ENCODE measurements around the gene BRAF. TPM values are rescaled to one million over a fixed set of nuclear protein-coding genes. Genes with fewer than 3 reads are reported as not detected.

BRAF gene
- total and polyA plus RNA-seq, 2 experiments from 2014 or later: 14.0 to 42.0 TPM

- H3K79me2 ChIP-seq: no peaks in the 10 kb centered on the region
- H3K9me2 ChIP-seq (replicated peaks; ENCODE audit: insufficient read depth): no peaks in the 10 kb centered on the region
- H3K27ac ChIP-seq: no peak overlapping the region
- H3K9me3 ChIP-seq (ENCODE audit: low read depth): no peaks in the 10 kb centered on the region
- no peak overlapping the region for H3K4me3 ChIP-seq
- H3K4me1 ChIP-seq (ENCODE audit: insufficient read depth): no peaks in the 10 kb centered on the region
- 100% methylated on average over 1 of the region's 1 CpG for WGBS (ENCODE audit: low lambda C conversion rate, missing lambda C conversion rate)
- no peak for TF ChIP-seq EZH2 (IDR thresholded peaks at IDR 0.05; ENCODE audit: borderline replicate concordance)
- no peak for TF ChIP-seq EZH2phosphoT487 (IDR thresholded peaks at IDR 0.05; ENCODE audit: low read depth, severe bottlenecking, unreplicated experiment)
- TF ChIP-seq CTCF (IDR thresholded peaks at IDR 0.05; ENCODE audit: poor library complexity): no peak
- H3K36me3 ChIP-seq (replicated peaks; ENCODE audit: insufficient read depth, low read depth): no peaks in the 10 kb centered on the region
- no peaks in the 10 kb centered on the region for H3K27me3 ChIP-seq
- no peak overlapping the region for H2AFZ ChIP-seq
- H4K20me1 ChIP-seq (ENCODE audit: insufficient read depth, poor library complexity, severe bottlenecking): no peaks in the 10 kb centered on the region
- H3K4me2 ChIP-seq: no peak overlapping the region
- no peak for DNase-seq (ENCODE audit: low spot score)
These were observed 200.0 kb downstream of the BRAF start for GRCh38 chr7:140724706-140725105.

- no peak overlapping the region for H2AFZ ChIP-seq
- WGBS (ENCODE audit: low lambda C conversion rate, missing lambda C conversion rate): 85% methylated on average over 3 of the region's 3 CpGs
- no peaks in the 10 kb centered on the region for H3K9me2 ChIP-seq (replicated peaks; ENCODE audit: insufficient read depth)
- no peak overlapping the region for H3K4me3 ChIP-seq
- no peaks in the 10 kb centered on the region for H3K36me3 ChIP-seq (replicated peaks; ENCODE audit: insufficient read depth, low read depth)
- no peak overlapping the region for H3K4me2 ChIP-seq
- no peak overlapping the region for H3K27ac ChIP-seq
- H3K27me3 ChIP-seq: no peaks in the 10 kb centered on the region
- no peaks in the 10 kb centered on the region for H3K9me3 ChIP-seq (ENCODE audit: low read depth)
- H3K79me2 ChIP-seq: no peaks in the 10 kb centered on the region
- H4K20me1 ChIP-seq (ENCODE audit: insufficient read depth, poor library complexity, severe bottlenecking): no peaks in the 10 kb centered on the region
- H3K4me1 ChIP-seq (ENCODE audit: insufficient read depth): no peaks in the 10 kb centered on the region
- no peak for DNase-seq (ENCODE audit: low spot score)
- no peak for TF ChIP-seq EZH2 (IDR thresholded peaks at IDR 0.05; ENCODE audit: borderline replicate concordance)
- TF ChIP-seq EZH2phosphoT487 (IDR thresholded peaks at IDR 0.05; ENCODE audit: low read depth, severe bottlenecking, unreplicated experiment): no peak
- no peak for TF ChIP-seq CTCF (IDR thresholded peaks at IDR 0.05; ENCODE audit: poor library complexity)
These were observed 201.2 kb downstream of the BRAF start for GRCh38 chr7:140723574-140723973.

GRCh38 chr7:140723006-140723405 is 201.7 kb downstream of the BRAF start:
- Histone ChIP-seq H3K27ac (no peak overlapping the region), H3K36me3 (replicated peaks; ENCODE audit: insufficient read depth, low read depth) (no peaks in the 10 kb centered on the region), H3K4me1 (ENCODE audit: insufficient read depth) (no peaks in the 10 kb centered on the region), H4K20me1 (ENCODE audit: insufficient read depth, poor library complexity, severe bottlenecking) (no peaks in the 10 kb centered on the region), H3K9me3 (ENCODE audit: low read depth) (no peaks in the 10 kb centered on the region), H2AFZ (no peak overlapping the region), H3K4me3 (no peak overlapping the region), H3K79me2 (no peaks in the 10 kb centered on the region), H3K4me2 (no peak overlapping the region), H3K9me2 (replicated peaks; ENCODE audit: insufficient read depth) (no peaks in the 10 kb centered on the region), H3K27me3 (no peaks in the 10 kb centered on the region)
- no peak for TF ChIP-seq EZH2 (IDR thresholded peaks at IDR 0.05; ENCODE audit: borderline replicate concordance)
- no peak for TF ChIP-seq CTCF (IDR thresholded peaks at IDR 0.05; ENCODE audit: poor library complexity)
- no peak for TF ChIP-seq EZH2phosphoT487 (IDR thresholded peaks at IDR 0.05; ENCODE audit: low read depth, severe bottlenecking, unreplicated experiment)
- 98% methylated on average over 6 of the region's 6 CpGs for WGBS (ENCODE audit: low lambda C conversion rate, missing lambda C conversion rate)
- DNase-seq (ENCODE audit: low spot score): no peak

GRCh38 chr7:140722254-140722653 is 202.5 kb downstream of the BRAF start:
- Histone ChIP-seq H3K79me2 (no peaks in the 10 kb centered on the region), H3K4me3 (no peak overlapping the region), H3K27me3 (no peaks in the 10 kb centered on the region), H3K9me3 (ENCODE audit: low read depth) (no peaks in the 10 kb centered on the region), H2AFZ (no peak overlapping the region), H3K4me2 (no peak overlapping the region), H3K9me2 (replicated peaks; ENCODE audit: insufficient read depth) (no peaks in the 10 kb centered on the region), H3K27ac (no peak overlapping the region), H3K36me3 (replicated peaks; ENCODE audit: insufficient read depth, low read depth) (no peaks in the 10 kb centered on the region), H3K4me1 (ENCODE audit: insufficient read depth) (no peaks in the 10 kb centered on the region), H4K20me1 (ENCODE audit: insufficient read depth, poor library complexity, severe bottlenecking) (no peaks in the 10 kb centered on the region)
- WGBS (ENCODE audit: low lambda C conversion rate, missing lambda C conversion rate): 94% methylated on average over 1 of the region's 1 CpG
- no peak for DNase-seq (ENCODE audit: low spot score)
- TF ChIP-seq EZH2 (IDR thresholded peaks at IDR 0.05; ENCODE audit: borderline replicate concordance) (no peak), EZH2phosphoT487 (IDR thresholded peaks at IDR 0.05; ENCODE audit: low read depth, severe bottlenecking, unreplicated experiment) (no peak), CTCF (IDR thresholded peaks at IDR 0.05; ENCODE audit: poor library complexity) (no peak)
